ENCODE data around the gene WBP2. TPM values are rescaled to one million over a fixed set of nuclear protein-coding genes. Genes with fewer than 3 reads are reported as not detected.

Gene WBP2
- total and polyA plus RNA-seq, 2 of the 13 experiments (the other 11 are each of a cell fraction or from before 2014, with no cell fraction given): 29.2 to 29.5 TPM

- no peak for TF ChIP-seq ZNF724P (CRISPR knock-in tag; IDR thresholded peaks at IDR 0.05; ENCODE audit: borderline replicate concordance)
- TF ChIP-seq FOXC1 (CRISPR knock-in tag; IDR thresholded peaks at IDR 0.05; ENCODE audit: borderline replicate concordance): peak; percentile 67; the same call in 1 of the 2 replicates
- no peak; the same call in 1 of the 2 replicates for TF ChIP-seq PHF8 (CRISPR knock-in tag; IDR thresholded peaks at IDR 0.05)
- peak; percentile 62; the same call in 1 of the 2 replicates for TF ChIP-seq DR1 (CRISPR knock-in tag; IDR thresholded peaks at IDR 0.05)
- TF ChIP-seq EP300 (IDR thresholded peaks at IDR 0.05; ENCODE audit: low read depth in 2 of 2, low read length in 2 of 2): peak in 1 of 2 experiments; percentile 50; a peak in 1 of 4 replicates
- no peak; the same call in 1 of the 2 replicates for TF ChIP-seq EP300 (CRISPR knock-in tag; IDR thresholded peaks at IDR 0.05; ENCODE audit: borderline replicate concordance)
- 0 out of 2 replicates have a peak, but pooled peaks have one; percentile 29 for TF ChIP-seq ZNF44 (CRISPR knock-in tag; IDR thresholded peaks at IDR 0.05)
- TF ChIP-seq ZNF770 (CRISPR knock-in tag; IDR thresholded peaks at IDR 0.05): no peak
- TF ChIP-seq ZNF468 (CRISPR knock-in tag; IDR thresholded peaks at IDR 0.05): no peak
- peak; percentile 92 for TF ChIP-seq ZBTB38 (CRISPR knock-in tag; IDR thresholded peaks at IDR 0.05)
- TF ChIP-seq CHD2 (IDR thresholded peaks at IDR 0.05; ENCODE audit: low read depth, low read length): no peak
- TF ChIP-seq ZNF609 (CRISPR knock-in tag; IDR thresholded peaks at IDR 0.05; ENCODE audit: borderline replicate concordance): peak; percentile 80; the same call in 1 of the 2 replicates
- no peak for TF ChIP-seq ZNF101 (CRISPR knock-in tag; IDR thresholded peaks at IDR 0.05; ENCODE audit: borderline replicate concordance, low read depth)
- peak; percentile 42; the same call in 1 of the 2 replicates for TF ChIP-seq SNAPC2 (CRISPR knock-in tag; IDR thresholded peaks at IDR 0.05)
- TF ChIP-seq ZNF280B (CRISPR knock-in tag; IDR thresholded peaks at IDR 0.05; ENCODE audit: borderline replicate concordance): peak; percentile 58
- peak; percentile 89 for TF ChIP-seq AKAP8 (CRISPR knock-in tag; IDR thresholded peaks at IDR 0.05)
- TF ChIP-seq ETV6 (CRISPR knock-in tag; conservative IDR thresholded peaks at IDR 0.05): no peak
- TF ChIP-seq TRIM24 (CRISPR knock-in tag; IDR thresholded peaks at IDR 0.05): no peak
- no peak for TF ChIP-seq ZNF674 (CRISPR knock-in tag; IDR thresholded peaks at IDR 0.05; ENCODE audit: low read depth)
- peak; percentile 44; the same call in 1 of the 2 replicates for TF ChIP-seq ELF3 (CRISPR knock-in tag; IDR thresholded peaks at IDR 0.05)
- TF ChIP-seq ZNF30 (CRISPR knock-in tag; IDR thresholded peaks at IDR 0.05): peak; percentile 63
Observed at GRCh38 chr17:75891605-75892555, 36.7 kb upstream of the WBP2 start (continued).

Data from HepG2 (cell line).